SJSA1 (cell line): ENCODE measurements around the gene SPON1. TPM values are rescaled to one million over a fixed set of nuclear protein-coding genes. Genes with fewer than 3 reads are reported as not detected.
A peak's percentile ranks its signal among the peaks of the same experiment; 100 is the strongest.
"Not testable (repeated sequence)": the region's sequence is repeated elsewhere in the genome, so short reads cannot be mapped to it uniquely, and the experiment has no call there.

Experiments
- DNase-seq, 2 experiments: peaks; one replicate each; pipeline ENCODE4 v3.0.0-alpha.2; 2015 to 2020; ENCODE audit warnings: low spot score in 2 of 2, low read depth in 1 of 2
- H3K27ac ChIP-seq: fragments of 250-450 bp; sonication (Bioruptor Pico); 2 replicates; pipeline ENCODE4 v1.5.1; 2020; ENCODE audit warnings: mild to moderate bottlenecking, moderate library complexity
- H3K27me3 ChIP-seq: fragments of 250-450 bp; sonication (Bioruptor Pico); replicated peaks from 2 replicates; pipeline ENCODE4 v1.5.1; 2020; ENCODE audit warnings: mild to moderate bottlenecking, moderate library complexity
- H3K36me3 ChIP-seq: fragments of 250-450 bp; sonication (Bioruptor Pico); 2 replicates; pipeline ENCODE4 v1.5.1; 2020; ENCODE audit warnings: mild to moderate bottlenecking
- H3K4me1 ChIP-seq: fragments of 250-450 bp; sonication (Bioruptor Pico); replicated peaks from 2 replicates; pipeline ENCODE4 v1.6.1; 2021; ENCODE audit warnings: mild to moderate bottlenecking
- H3K4me3 ChIP-seq: fragments of 250-450 bp; sonication (Bioruptor Pico); 2 replicates; pipeline ENCODE4 v1.5.1; 2020; ENCODE audit warnings: mild to moderate bottlenecking
- H3K9me3 ChIP-seq: fragments of 250-450 bp; sonication (Bioruptor Pico); replicated peaks from 2 replicates; pipeline ENCODE4 v1.5.1; 2020; ENCODE audit warnings: mild to moderate bottlenecking
- total RNA-seq: library from RNA; depleted of rRNA; stranded (reverse); fragments of >200 nt; shearing (Covaris generic); gene quantifications from 2 replicates; pipeline ENCODE4 v1.2.3, GENCODE V29; 2014

The SPON1 gene
- total RNA-seq, 1 experiment from 2014 or later: 24.6 TPM

- Histone ChIP-seq H3K27me3 (no peaks in the 10 kb centered on the region), H3K36me3 (no peaks in the 10 kb centered on the region), H3K4me3 (no peak overlapping the region), H3K9me3 (no peaks in the 10 kb centered on the region), H3K4me1 (no peaks in the 10 kb centered on the region), H3K27ac (no peak overlapping the region)
- no peak for DNase-seq
Measured at GRCh38 chr11:14125529-14125928, 163.0 kb downstream of the SPON1 start.

GRCh38 chr11:14127679-14128078 is 165.2 kb downstream of the SPON1 start:
- Histone ChIP-seq H3K9me3 (no peaks in the 10 kb centered on the region), H3K4me1 (no peaks in the 10 kb centered on the region), H3K4me3 (no peak overlapping the region), H3K27me3 (no peaks in the 10 kb centered on the region), H3K36me3 (no peaks in the 10 kb centered on the region), H3K27ac (no peak overlapping the region)
- no peak for DNase-seq

GRCh38 chr11:14132312-14132711 is 169.8 kb downstream of the SPON1 start:
- Histone ChIP-seq H3K9me3 (no peaks in the 10 kb centered on the region), H3K4me1 (no peaks in the 10 kb centered on the region), H3K4me3 (no peak overlapping the region), H3K36me3 (no peaks in the 10 kb centered on the region), H3K27me3 (no peaks in the 10 kb centered on the region), H3K27ac (no peak overlapping the region)
- DNase-seq: no peak

GRCh38 chr11:14133381-14133780 is 170.9 kb downstream of the SPON1 start:
- H3K36me3 ChIP-seq: no peaks in the 10 kb centered on the region
- H3K4me1 ChIP-seq: no peaks in the 10 kb centered on the region
- no peak for DNase-seq
- no peaks in the 10 kb centered on the region for H3K27me3 ChIP-seq
- no peak overlapping the region for H3K27ac ChIP-seq
- no peak overlapping the region for H3K4me3 ChIP-seq
- H3K9me3 ChIP-seq: no peaks in the 10 kb centered on the region

GRCh38 chr11:14136561-14136960 is 174.0 kb downstream of the SPON1 start:
- DNase-seq: no peak
- Histone ChIP-seq H3K36me3 (no peaks in the 10 kb centered on the region), H3K27me3 (no peaks in the 10 kb centered on the region), H3K9me3 (no peaks in the 10 kb centered on the region), H3K27ac (no peak overlapping the region), H3K4me3 (no peak overlapping the region), H3K4me1 (no peaks in the 10 kb centered on the region)

- DNase-seq: no peak
Measured at GRCh38 chr11:14137284-14137683, 174.8 kb downstream of the SPON1 start.

GRCh38 chr11:14140991-14141390 is 178.5 kb downstream of the SPON1 start:
- no peaks in the 10 kb centered on the region for H3K27me3 ChIP-seq
- H3K4me1 ChIP-seq: peaks cover 3% of the 10 kb centered on the region
- no peak overlapping the region for H3K4me3 ChIP-seq
- no peaks in the 10 kb centered on the region for H3K9me3 ChIP-seq
- H3K36me3 ChIP-seq: no peaks in the 10 kb centered on the region
- H3K27ac ChIP-seq: no peak overlapping the region
- no peak for DNase-seq

More at GRCh38 chr11:14137284-14137683, 174.8 kb downstream of the SPON1 start:
- no peaks in the 10 kb centered on the region for H3K9me3 ChIP-seq
- no peak overlapping the region for H3K4me3 ChIP-seq
- H3K4me1 ChIP-seq: peaks cover 3% of the 10 kb centered on the region
- no peaks in the 10 kb centered on the region for H3K27me3 ChIP-seq
- no peak overlapping the region for H3K27ac ChIP-seq
- H3K36me3 ChIP-seq: no peaks in the 10 kb centered on the region

- no peak for DNase-seq
- no peaks in the 10 kb centered on the region for H3K27me3 ChIP-seq
- peaks cover 3% of the 10 kb centered on the region for H3K4me1 ChIP-seq
- no peak overlapping the region for H3K27ac ChIP-seq
- H3K4me3 ChIP-seq: no peak overlapping the region
- H3K9me3 ChIP-seq: no peaks in the 10 kb centered on the region
- H3K36me3 ChIP-seq: no peaks in the 10 kb centered on the region
Measured at GRCh38 chr11:14141676-14142075, 179.2 kb downstream of the SPON1 start.

- Histone ChIP-seq H3K27me3 (no peaks in the 10 kb centered on the region; the same call in 1 of the 2 replicates), H3K4me3 (no peak overlapping the region), H3K9me3 (no peaks in the 10 kb centered on the region), H3K36me3 (no peaks in the 10 kb centered on the region), H3K4me1 (peaks cover 3% of the 10 kb centered on the region), H3K27ac (no peak overlapping the region)
- no peak for DNase-seq
Measured at GRCh38 chr11:14144934-14145333, 182.4 kb downstream of the SPON1 start.

GRCh38 chr11:14148653-14149273 is 186.2 kb downstream of the SPON1 start:
- no peaks in the 10 kb centered on the region for H3K9me3 ChIP-seq
- peak in 1 of 2 experiments; percentile 53 for DNase-seq
- H3K27ac ChIP-seq: no peak overlapping the region
- no peaks in the 10 kb centered on the region for H3K4me1 ChIP-seq
- H3K36me3 ChIP-seq: no peaks in the 10 kb centered on the region
- no peaks in the 10 kb centered on the region; the same call in 1 of the 2 replicates for H3K27me3 ChIP-seq
- H3K4me3 ChIP-seq: no peak overlapping the region

GRCh38 chr11:14149683-14150082 is 187.2 kb downstream of the SPON1 start:
- H3K4me1 ChIP-seq: no peaks in the 10 kb centered on the region
- no peak overlapping the region for H3K4me3 ChIP-seq
- no peaks in the 10 kb centered on the region; the same call in 1 of the 2 replicates for H3K27me3 ChIP-seq
- no peaks in the 10 kb centered on the region for H3K36me3 ChIP-seq
- no peak overlapping the region for H3K27ac ChIP-seq
- H3K9me3 ChIP-seq: peaks cover 8% of the 10 kb centered on the region; the same call in 1 of the 2 replicates
- no peak for DNase-seq

GRCh38 chr11:14150878-14151277 is 188.4 kb downstream of the SPON1 start:
- DNase-seq: no peak
- Histone ChIP-seq H3K27ac (no peak overlapping the region), H3K4me1 (no peaks in the 10 kb centered on the region), H3K9me3 (peaks cover 9% of the 10 kb centered on the region; the same call in 1 of the 2 replicates), H3K27me3 (no peaks in the 10 kb centered on the region; the same call in 1 of the 2 replicates), H3K36me3 (no peaks in the 10 kb centered on the region), H3K4me3 (no peak overlapping the region)

- not testable (repeated sequence) for H3K36me3 ChIP-seq
Measured at GRCh38 chr11:14154103-14154502, 191.6 kb downstream of the SPON1 start.

GRCh38 chr11:14158393-14158792 is 195.9 kb downstream of the SPON1 start:
- no peaks in the 10 kb centered on the region for H3K4me1 ChIP-seq
- no peaks in the 10 kb centered on the region; the same call in 1 of the 2 replicates for H3K27me3 ChIP-seq
- peaks cover 9% of the 10 kb centered on the region for H3K9me3 ChIP-seq
- H3K4me3 ChIP-seq: no peak overlapping the region
- H3K27ac ChIP-seq: no peak overlapping the region
- DNase-seq: no peak
- H3K36me3 ChIP-seq: no peaks in the 10 kb centered on the region

More at GRCh38 chr11:14154103-14154502, 191.6 kb downstream of the SPON1 start:
- not testable (repeated sequence) for H3K27me3 ChIP-seq, H3K27ac ChIP-seq, DNase-seq, H3K4me3 ChIP-seq, H3K4me1 ChIP-seq, H3K9me3 ChIP-seq

GRCh38 chr11:14163576-14163975 is 201.1 kb downstream of the SPON1 start:
- Histone ChIP-seq H3K4me1 (no peaks in the 10 kb centered on the region), H3K27me3 (no peaks in the 10 kb centered on the region; the same call in 1 of the 2 replicates), H3K4me3 (no peak overlapping the region), H3K27ac (no peak overlapping the region), H3K9me3 (no peaks in the 10 kb centered on the region; the same call in 1 of the 2 replicates), H3K36me3 (no peaks in the 10 kb centered on the region)
- no peak for DNase-seq
